Endothelial cell of umbilical vein (primary cell): Measurements from ENCODE around the gene C14orf93. TPM values are rescaled to one million over a fixed set of nuclear protein-coding genes. Genes with fewer than 3 reads are reported as not detected.

Source experiments
- BruUV-seq: library from RNA; stranded (reverse); fragments of 400-500 nt; replicated peaks from 2 replicates; lab custom pipeline; 2021; lab: Mats Ljungman, UMichigan
- CTCF ChIA-PET: fragments of 300-600, 350-600 bp; sonication (Branson Sonifier 250); formaldehyde crosslinking; loops from one replicate; lab custom pipeline; 2021; ENCODE audit warnings: antibody characterized with exemption, inconsistent platforms; lab: Charles Lee
- POLR2A ChIA-PET: fragments of 300-600, 350-600 bp; sonication (Branson Sonifier 250); formaldehyde crosslinking; loops from one replicate; lab custom pipeline; 2021; ENCODE audit warnings: antibody characterized with exemption, inconsistent platforms; lab: Charles Lee
- DNase-seq: peaks from one replicate; pipeline ENCODE4 v3.0.0-alpha.2; 2011; ENCODE audit warnings: low read depth, low spot score
- FAIRE-seq: peaks from 2 replicates; lab custom pipeline; 2011; peaks lifted over from hg19 to GRCh38; lab: Jason Lieb, UNC
- H2AFZ ChIP-seq: 2 replicates; pipeline ENCODE4 v1.6.0; 2012; ENCODE audit warnings: low read depth, low read length, control low read depth, inconsistent platforms
- H3K27ac ChIP-seq: 2 replicates; pipeline ENCODE4 v1.5.1; 2011; ENCODE audit warnings: low read depth, mild to moderate bottlenecking, control low read depth, low read length, moderate library complexity; ENCODE audit not compliant: insufficient read depth
- H3K27me3 ChIP-seq, 2 experiments: 2 replicates each; pipeline versions ENCODE4 v1.6.0 to v1.6.1; 2011; ENCODE audit warnings: low read length in 2 of 2, mixed read lengths in 1 of 2; ENCODE audit not compliant: control insufficient read depth in 2 of 2, insufficient read depth in 2 of 2
- H3K36me3 ChIP-seq, 2 experiments: 2 replicates in 1 of 2; 3 replicates in 1 of 2; pipeline ENCODE4 v1.5.1; 2011; ENCODE audit warnings: low read length in 2 of 2, mild to moderate bottlenecking in 1 of 2, moderate library complexity in 1 of 2; ENCODE audit not compliant: control insufficient read depth in 2 of 2, insufficient read depth in 2 of 2; ENCODE audit errors: extremely low read depth in 1 of 2
- H3K4me1 ChIP-seq: 3 replicates; pipeline ENCODE4 v1.5.1; 2011; ENCODE audit warnings: mild to moderate bottlenecking, low read length; ENCODE audit not compliant: control insufficient read depth, insufficient read depth; ENCODE audit errors: extremely low read depth
- H3K4me2 ChIP-seq: 2 replicates; pipeline ENCODE4 v1.6.1; 2011; ENCODE audit warnings: low read length, control low read depth, mixed read lengths; ENCODE audit not compliant: insufficient read depth
- H3K4me3 ChIP-seq, 3 experiments: fragments of 200-600 bp in 1 of 3; sonication (generic), shearing (Covaris generic) in 1 of 3; replicated peaks in 1 of 3; 2 replicates each; pipeline ENCODE4 v1.5.1; 2011 to 2016; ENCODE audit warnings: control low read depth in 3 of 3, low read length in 3 of 3, mild to moderate bottlenecking in 2 of 3, inconsistent platforms in 1 of 3, low read depth in 1 of 3, moderate library complexity in 1 of 3; ENCODE audit not compliant: insufficient read depth in 1 of 3
- H3K79me2 ChIP-seq: 2 replicates; pipeline ENCODE4 v1.6.0; 2012; ENCODE audit warnings: low read length, inconsistent platforms; ENCODE audit not compliant: control insufficient read depth, insufficient read depth
- H3K9ac ChIP-seq: replicated peaks from 2 replicates; pipeline ENCODE3; 2011; ENCODE audit warnings: low read length, control low read depth; ENCODE audit not compliant: insufficient read depth; ENCODE audit errors: extremely low read depth
- H3K9me1 ChIP-seq: replicated peaks from 3 replicates; pipeline ENCODE4 v1.6.0; 2011; ENCODE audit warnings: mild to moderate bottlenecking, low read length; ENCODE audit not compliant: control insufficient read depth, insufficient read depth; ENCODE audit errors: extremely low read depth
- H3K9me3 ChIP-seq: replicated peaks from 2 replicates; pipeline ENCODE4 v1.5.1; 2012; ENCODE audit warnings: low read length, inconsistent platforms; ENCODE audit not compliant: control insufficient read depth, insufficient read depth
- H4K20me1 ChIP-seq: replicated peaks from 2 replicates; pipeline ENCODE3; 2011; ENCODE audit warnings: mild to moderate bottlenecking, low read length; ENCODE audit not compliant: control insufficient read depth, insufficient read depth; ENCODE audit errors: extremely low read depth
- CTCF ChIP-seq, 2 donors: IDR thresholded peaks; 1 replicate in 1 of 2; 2 replicates in 1 of 2; pipeline ENCODE4 v1.5.1; 2011; ENCODE audit warnings: low read length in 2 of 2, mild to moderate bottlenecking in 2 of 2, moderate library complexity in 2 of 2, control low read depth in 1 of 2, inconsistent platforms in 1 of 2, low read depth in 1 of 2; ENCODE audit not compliant: insufficient read depth in 1 of 2; ENCODE audit errors: extremely low read depth in 1 of 2
- EZH2 ChIP-seq: IDR thresholded peaks from 2 replicates; pipeline ENCODE4 v1.6.1; 2012; ENCODE audit warnings: borderline replicate concordance, low read depth, mild to moderate bottlenecking, moderate library complexity, low read length, inconsistent platforms; ENCODE audit not compliant: severe bottlenecking
- FOS ChIP-seq: IDR thresholded peaks from 2 replicates; pipeline ENCODE4 v1.6.1; 2011; ENCODE audit warnings: mild to moderate bottlenecking, low read length, moderate library complexity, borderline replicate concordance; ENCODE audit not compliant: insufficient read depth
- GATA2 ChIP-seq: IDR thresholded peaks from 2 replicates; pipeline ENCODE4 v1.7.0; 2011; ENCODE audit warnings: low read depth, mild to moderate bottlenecking, moderate library complexity, mixed read lengths, low read length; ENCODE audit not compliant: insufficient read length, insufficient read depth
- JUN ChIP-seq: IDR thresholded peaks from 2 replicates; pipeline ENCODE4 v1.6.1; 2011; ENCODE audit warnings: borderline replicate concordance, low read depth; ENCODE audit not compliant: insufficient read length, insufficient read depth
- MAX ChIP-seq: IDR thresholded peaks from 2 replicates; pipeline ENCODE4 v1.6.1; 2011; ENCODE audit not compliant: insufficient read depth, insufficient read length
- MYC ChIP-seq: IDR thresholded peaks from one replicate; pipeline ENCODE4 v1.6.1; 2011; ENCODE audit warnings: mild to moderate bottlenecking, low read depth, low read length
- POLR2A ChIP-seq: IDR thresholded peaks from 2 replicates; pipeline ENCODE4 v1.6.1; 2012; ENCODE audit warnings: low read depth, mild to moderate bottlenecking, control low read depth, low read length
- POLR2AphosphoS5 ChIP-seq: IDR thresholded peaks from 2 replicates; pipeline ENCODE4 v1.6.1; 2012; ENCODE audit warnings: low read depth, mild to moderate bottlenecking, control low read depth, low read length, moderate library complexity; ENCODE audit not compliant: insufficient read depth
- dilution Hi-C: fragments of 300-500 bp; cut with MboI; formaldehyde crosslinking; loops from one replicate; pipeline ENCODE4 v1.15.0; 2019; ENCODE audit warnings: low sequenced_read_pairs; ENCODE audit not compliant: extremely low pct_ligation_motif_present
- intact Hi-C: fragments of 100-400 bp; cut with micrococcal nuclease; formaldehyde crosslinking; loops from one replicate; pipeline ENCODE4 v1.10.0; 2022
- polyA plus RNA-seq, 4 experiments: library from polyadenylated mRNA; depleted of rRNA in 3 of 4; stranded (reverse) in 3 of 4; unstranded in 1 of 4; fragments of >200 nt; gene quantifications; 2 replicates each; pipeline versions ENCODE4 v1.2.1 to v1.2.3, GENCODE V29; 2011 to 2012; ENCODE audit warnings: missing spikeins in 1 of 4
- total RNA-seq: library from RNA; stranded (reverse); gene quantifications from 2 replicates; pipeline ENCODE4 v1.2.3, GENCODE V29; 2021

The C14orf93 gene
- total and polyA plus RNA-seq, 2 donors (not counting 3 experiments of a cell fraction or from before 2014, with no cell fraction given), result 7.1 to 9.2 TPM

- intact Hi-C loops, result no loop called here
- TF ChIP-seq JUN, result no peak
- no peak for TF ChIP-seq POLR2AphosphoS5
- TF ChIP-seq MYC, result no peak
- TF ChIP-seq FOS, result no peak
- TF ChIP-seq POLR2A, result no peak
- no peak for TF ChIP-seq EZH2
- TF ChIP-seq MAX, result no peak
- no peak for TF ChIP-seq GATA2
- TF ChIP-seq CTCF (IDR thresholded peaks at IDR 0.05; ENCODE audit: extremely low read depth in 1 of 2, insufficient read depth in 1 of 2, low read depth in 1 of 2, low read length in 2 of 2), result no peak
- Histone ChIP-seq H3K36me3 (no peaks in the 10 kb centered on the region), H3K4me2 (no peak overlapping the region), H3K4me3 (no peak overlapping the region), H3K27ac (no peak overlapping the region), H2AFZ (no peak overlapping the region), H3K4me1 (peaks cover 31% of the 10 kb centered on the region), H3K9me3 (no peaks in the 10 kb centered on the region), H3K9me1 (no peaks in the 10 kb centered on the region), H3K9ac (no peak overlapping the region), H3K79me2 (no peaks in the 10 kb centered on the region), H4K20me1 (no peaks in the 10 kb centered on the region), H3K27me3 (no peaks in the 10 kb centered on the region)
- ChIA-PET POLR2A (no interaction called here), CTCF (interaction anchor here (1.3 to 2.5 kb wide), 3 partner anchors 16 to 55 kb away, joined by 3 to 14 read pairs (median 6); partner anchors contain the start of gene CDH24)
- FAIRE-seq (no peak), DNase-seq (no peak)
- no TSS peak for BruUV-seq
- dilution Hi-C loops, result no loop called here
These were observed 31.8 kb upstream of the C14orf93 start for GRCh38 chr14:23041729-23042128.
